GM23338 (cell line): Measurements from ENCODE around the gene AGPAT4. TPM values are rescaled to one million over a fixed set of nuclear protein-coding genes. Genes with fewer than 3 reads are reported as not detected.

Source experiments
- ATAC-seq: fragments of 200-7000 bp; cut with Tn5 transposase; 3 replicates; pipeline ENCODE4 v1.9.1; 2020
- DNase-seq: peaks from one replicate; pipeline ENCODE4 v3.0.0-alpha.2; 2015; ENCODE audit warnings: low spot score
- H2AFZ ChIP-seq: fragments of 200-600 bp; sonication (generic); 2 replicates; pipeline ENCODE4 v1.8.0; 2016; ENCODE audit warnings: antibody characterized with exemption, mild to moderate bottlenecking, moderate library complexity
- H3F3A ChIP-seq: fragments of 200-600 bp; sonication (generic); replicated peaks from 2 replicates; pipeline ENCODE4 v1.8.0; 2017; ENCODE audit warnings: antibody characterized with exemption, mixed run types, low read depth
- H3K27ac ChIP-seq: fragments of 200-600 bp; sonication (generic); 2 replicates; pipeline ENCODE4 v1.6.1; 2016; ENCODE audit warnings: low read depth
- H3K27me3 ChIP-seq: fragments of 200-600 bp; sonication (generic); 2 replicates; pipeline ENCODE4 v1.8.0; 2016; ENCODE audit warnings: mild to moderate bottlenecking, mixed run types, moderate library complexity; ENCODE audit not compliant: insufficient read depth
- H3K36me3 ChIP-seq: fragments of 200-600 bp; sonication (generic); 2 replicates; pipeline ENCODE4 v1.8.0; 2016; ENCODE audit warnings: mild to moderate bottlenecking; ENCODE audit not compliant: insufficient read depth
- H3K4me1 ChIP-seq: fragments of 200-600 bp; sonication (generic); 2 replicates; pipeline ENCODE4 v1.8.0; 2016; ENCODE audit warnings: mild to moderate bottlenecking, moderate library complexity; ENCODE audit not compliant: insufficient read depth
- H3K4me2 ChIP-seq: fragments of 200-600 bp; sonication (generic); 2 replicates; pipeline ENCODE4 v1.7.1; 2017; ENCODE audit warnings: mixed run types
- H3K4me3 ChIP-seq: fragments of 200-600 bp; sonication (generic); 2 replicates; pipeline ENCODE4 v1.6.1; 2016; ENCODE audit warnings: mixed run types
- H3K79me2 ChIP-seq: fragments of 200-600 bp; sonication (generic); replicated peaks from 2 replicates; pipeline ENCODE4 v1.8.0; 2017; ENCODE audit warnings: mild to moderate bottlenecking; ENCODE audit not compliant: insufficient read depth
- H3K9me2 ChIP-seq: fragments of 200-600 bp; sonication (generic); 2 replicates; pipeline ENCODE4 v1.8.0; 2017; ENCODE audit not compliant: insufficient read depth
- H4K20me1 ChIP-seq: fragments of 200-600 bp; sonication (generic); replicated peaks from 2 replicates; pipeline ENCODE4 v1.8.0; 2017; ENCODE audit warnings: mild to moderate bottlenecking; ENCODE audit not compliant: insufficient read depth
- H3K27ac Mint-ChIP-seq: 2 replicates; pipeline ENCODE4 v1.8.0; 2020; ENCODE audit warnings: inconsistent platforms, mild to moderate bottlenecking, moderate library complexity, mixed read lengths
- H3K27me3 Mint-ChIP-seq: 3 replicates; pipeline ENCODE4 v1.8.0; 2022; ENCODE audit warnings: low read depth, mild to moderate bottlenecking, moderate library complexity, mixed read lengths, inconsistent platforms; ENCODE audit not compliant: insufficient read depth, poor library complexity
- H3K36me3 Mint-ChIP-seq: 3 replicates; pipeline ENCODE4 v1.8.0; 2021; ENCODE audit warnings: low read depth, mild to moderate bottlenecking, inconsistent platforms, moderate library complexity, mixed read lengths
- H3K4me1 Mint-ChIP-seq: 3 replicates; pipeline ENCODE4 v1.8.0; 2020; ENCODE audit warnings: mild to moderate bottlenecking, inconsistent platforms, mixed read lengths
- H3K4me3 Mint-ChIP-seq: 3 replicates; pipeline ENCODE4 v1.8.0; 2021; ENCODE audit warnings: moderate library complexity, mild to moderate bottlenecking, inconsistent platforms, mixed read lengths
- H3K9me3 Mint-ChIP-seq: 3 replicates; pipeline ENCODE4 v1.8.0; 2020; ENCODE audit warnings: moderate library complexity, mild to moderate bottlenecking, inconsistent platforms, mixed read lengths
- CREB1 ChIP-seq: fragments of 250-450 bp; sonication (Bioruptor Pico); IDR thresholded peaks from 2 replicates; pipeline ENCODE4 v1.5.0; 2020; ENCODE audit warnings: low read depth, mild to moderate bottlenecking, moderate library complexity
- EZH2 ChIP-seq: fragments of 200-600 bp; sonication (generic); IDR thresholded peaks from one replicate; pipeline ENCODE4 v1.8.0; 2017; ENCODE audit warnings: antibody characterized with exemption, mild to moderate bottlenecking, low read depth; ENCODE audit not compliant: unreplicated experiment
- POLR2AphosphoS5 ChIP-seq: IDR thresholded peaks from 2 replicates; pipeline ENCODE4 v1.6.1; 2016; ENCODE audit warnings: antibody characterized with exemption, low read depth
- ZNF331 ChIP-seq: fragments of 250-450 bp; sonication (Bioruptor Pico); IDR thresholded peaks from 2 replicates; pipeline ENCODE4 v1.5.0; 2020; ENCODE audit warnings: low read depth, mild to moderate bottlenecking, moderate library complexity
- polyA plus RNA-seq: library from polyadenylated mRNA; unstranded; fragments of >200 nt; fragmentation: Nextera tagmentation; extraction: Ambion mirVana; gene quantifications from 2 replicates; pipeline ENCODE4 v1.2.1, GENCODE V29; 2016
- total RNA-seq: library from RNA; depleted of rRNA; stranded (reverse); fragments of >200 nt; shearing (Covaris generic); gene quantifications from 2 replicates; pipeline ENCODE4 v1.2.3, GENCODE V29; 2014
- TF ChIP-seq, protein P1 (sequence below): IDR thresholded peaks from one replicate; pipeline ENCODE4 v1.6.1; 2018; ENCODE audit warnings: antibody characterized with exemption; ENCODE audit not compliant: unreplicated experiment
- TF ChIP-seq, protein P2 (sequence below): fragments of 250-450 bp; sonication (Bioruptor Pico); IDR thresholded peaks from 2 replicates; pipeline ENCODE4 v1.5.0; 2020; ENCODE audit warnings: mild to moderate bottlenecking, moderate library complexity

Gene AGPAT4
- total and polyA plus RNA-seq, 2 experiments from 2014 or later: 8.9 to 19.3 TPM

DNA sequence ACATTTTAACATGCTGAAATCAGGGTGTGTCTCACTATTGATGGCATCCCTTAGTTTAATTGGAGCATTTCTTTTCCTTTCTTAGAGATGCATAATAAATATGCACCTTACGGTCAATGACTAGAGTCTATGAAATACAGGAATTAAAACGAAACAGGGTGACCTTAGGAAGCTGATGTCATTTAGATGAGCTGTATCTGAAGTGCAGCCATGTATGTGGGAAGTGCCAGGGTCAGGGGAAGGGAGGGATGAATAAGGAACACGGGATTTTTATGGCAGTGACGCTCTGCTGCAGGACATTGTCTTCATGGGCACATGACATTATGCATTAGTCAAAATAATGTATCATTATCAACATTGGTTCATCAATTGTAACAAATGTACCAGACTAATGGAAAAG is 84.0 kb downstream of the AGPAT4 start:
- no peak for DNase-seq
- H3K79me2 ChIP-seq: peaks cover 17% of the 10 kb centered on the region
- peaks cover 6% of the 10 kb centered on the region; the same call in 1 of the 2 replicates for H3K36me3 ChIP-seq
- ATAC-seq: no peak
- H3K9me2 ChIP-seq: 0 out of 2 replicates have a peak, but pooled peaks cover 6% of the 10 kb centered on the region
- no peak overlapping the region for H2AFZ ChIP-seq
- Mint-ChIP-seq H3K4me3 (no peak overlapping the region), H3K9me3 (peaks cover 17% of the 10 kb centered on the region), H3K27ac (no peak overlapping the region), H3K27me3 (peaks cover 8% of the 10 kb centered on the region), H3K4me1 (no peaks in the 10 kb centered on the region), H3K36me3 (peaks cover 60% of the 10 kb centered on the region)
- H4K20me1 ChIP-seq: no peaks in the 10 kb centered on the region
- TF ChIP-seq EZH2 (no peak), CREB1 (CRISPR knock-in tag) (no peak), POLR2AphosphoS5 (no peak), ZNF331 (CRISPR knock-in tag) (no peak)
- TF ChIP-seq, protein P1, sequence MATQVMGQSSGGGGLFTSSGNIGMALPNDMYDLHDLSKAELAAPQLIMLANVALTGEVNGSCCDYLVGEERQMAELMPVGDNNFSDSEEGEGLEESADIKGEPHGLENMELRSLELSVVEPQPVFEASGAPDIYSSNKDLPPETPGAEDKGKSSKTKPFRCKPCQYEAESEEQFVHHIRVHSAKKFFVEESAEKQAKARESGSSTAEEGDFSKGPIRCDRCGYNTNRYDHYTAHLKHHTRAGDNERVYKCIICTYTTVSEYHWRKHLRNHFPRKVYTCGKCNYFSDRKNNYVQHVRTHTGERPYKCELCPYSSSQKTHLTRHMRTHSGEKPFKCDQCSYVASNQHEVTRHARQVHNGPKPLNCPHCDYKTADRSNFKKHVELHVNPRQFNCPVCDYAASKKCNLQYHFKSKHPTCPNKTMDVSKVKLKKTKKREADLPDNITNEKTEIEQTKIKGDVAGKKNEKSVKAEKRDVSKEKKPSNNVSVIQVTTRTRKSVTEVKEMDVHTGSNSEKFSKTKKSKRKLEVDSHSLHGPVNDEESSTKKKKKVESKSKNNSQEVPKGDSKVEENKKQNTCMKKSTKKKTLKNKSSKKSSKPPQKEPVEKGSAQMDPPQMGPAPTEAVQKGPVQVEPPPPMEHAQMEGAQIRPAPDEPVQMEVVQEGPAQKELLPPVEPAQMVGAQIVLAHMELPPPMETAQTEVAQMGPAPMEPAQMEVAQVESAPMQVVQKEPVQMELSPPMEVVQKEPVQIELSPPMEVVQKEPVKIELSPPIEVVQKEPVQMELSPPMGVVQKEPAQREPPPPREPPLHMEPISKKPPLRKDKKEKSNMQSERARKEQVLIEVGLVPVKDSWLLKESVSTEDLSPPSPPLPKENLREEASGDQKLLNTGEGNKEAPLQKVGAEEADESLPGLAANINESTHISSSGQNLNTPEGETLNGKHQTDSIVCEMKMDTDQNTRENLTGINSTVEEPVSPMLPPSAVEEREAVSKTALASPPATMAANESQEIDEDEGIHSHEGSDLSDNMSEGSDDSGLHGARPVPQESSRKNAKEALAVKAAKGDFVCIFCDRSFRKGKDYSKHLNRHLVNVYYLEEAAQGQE: no peak
- TF ChIP-seq, protein P2, sequence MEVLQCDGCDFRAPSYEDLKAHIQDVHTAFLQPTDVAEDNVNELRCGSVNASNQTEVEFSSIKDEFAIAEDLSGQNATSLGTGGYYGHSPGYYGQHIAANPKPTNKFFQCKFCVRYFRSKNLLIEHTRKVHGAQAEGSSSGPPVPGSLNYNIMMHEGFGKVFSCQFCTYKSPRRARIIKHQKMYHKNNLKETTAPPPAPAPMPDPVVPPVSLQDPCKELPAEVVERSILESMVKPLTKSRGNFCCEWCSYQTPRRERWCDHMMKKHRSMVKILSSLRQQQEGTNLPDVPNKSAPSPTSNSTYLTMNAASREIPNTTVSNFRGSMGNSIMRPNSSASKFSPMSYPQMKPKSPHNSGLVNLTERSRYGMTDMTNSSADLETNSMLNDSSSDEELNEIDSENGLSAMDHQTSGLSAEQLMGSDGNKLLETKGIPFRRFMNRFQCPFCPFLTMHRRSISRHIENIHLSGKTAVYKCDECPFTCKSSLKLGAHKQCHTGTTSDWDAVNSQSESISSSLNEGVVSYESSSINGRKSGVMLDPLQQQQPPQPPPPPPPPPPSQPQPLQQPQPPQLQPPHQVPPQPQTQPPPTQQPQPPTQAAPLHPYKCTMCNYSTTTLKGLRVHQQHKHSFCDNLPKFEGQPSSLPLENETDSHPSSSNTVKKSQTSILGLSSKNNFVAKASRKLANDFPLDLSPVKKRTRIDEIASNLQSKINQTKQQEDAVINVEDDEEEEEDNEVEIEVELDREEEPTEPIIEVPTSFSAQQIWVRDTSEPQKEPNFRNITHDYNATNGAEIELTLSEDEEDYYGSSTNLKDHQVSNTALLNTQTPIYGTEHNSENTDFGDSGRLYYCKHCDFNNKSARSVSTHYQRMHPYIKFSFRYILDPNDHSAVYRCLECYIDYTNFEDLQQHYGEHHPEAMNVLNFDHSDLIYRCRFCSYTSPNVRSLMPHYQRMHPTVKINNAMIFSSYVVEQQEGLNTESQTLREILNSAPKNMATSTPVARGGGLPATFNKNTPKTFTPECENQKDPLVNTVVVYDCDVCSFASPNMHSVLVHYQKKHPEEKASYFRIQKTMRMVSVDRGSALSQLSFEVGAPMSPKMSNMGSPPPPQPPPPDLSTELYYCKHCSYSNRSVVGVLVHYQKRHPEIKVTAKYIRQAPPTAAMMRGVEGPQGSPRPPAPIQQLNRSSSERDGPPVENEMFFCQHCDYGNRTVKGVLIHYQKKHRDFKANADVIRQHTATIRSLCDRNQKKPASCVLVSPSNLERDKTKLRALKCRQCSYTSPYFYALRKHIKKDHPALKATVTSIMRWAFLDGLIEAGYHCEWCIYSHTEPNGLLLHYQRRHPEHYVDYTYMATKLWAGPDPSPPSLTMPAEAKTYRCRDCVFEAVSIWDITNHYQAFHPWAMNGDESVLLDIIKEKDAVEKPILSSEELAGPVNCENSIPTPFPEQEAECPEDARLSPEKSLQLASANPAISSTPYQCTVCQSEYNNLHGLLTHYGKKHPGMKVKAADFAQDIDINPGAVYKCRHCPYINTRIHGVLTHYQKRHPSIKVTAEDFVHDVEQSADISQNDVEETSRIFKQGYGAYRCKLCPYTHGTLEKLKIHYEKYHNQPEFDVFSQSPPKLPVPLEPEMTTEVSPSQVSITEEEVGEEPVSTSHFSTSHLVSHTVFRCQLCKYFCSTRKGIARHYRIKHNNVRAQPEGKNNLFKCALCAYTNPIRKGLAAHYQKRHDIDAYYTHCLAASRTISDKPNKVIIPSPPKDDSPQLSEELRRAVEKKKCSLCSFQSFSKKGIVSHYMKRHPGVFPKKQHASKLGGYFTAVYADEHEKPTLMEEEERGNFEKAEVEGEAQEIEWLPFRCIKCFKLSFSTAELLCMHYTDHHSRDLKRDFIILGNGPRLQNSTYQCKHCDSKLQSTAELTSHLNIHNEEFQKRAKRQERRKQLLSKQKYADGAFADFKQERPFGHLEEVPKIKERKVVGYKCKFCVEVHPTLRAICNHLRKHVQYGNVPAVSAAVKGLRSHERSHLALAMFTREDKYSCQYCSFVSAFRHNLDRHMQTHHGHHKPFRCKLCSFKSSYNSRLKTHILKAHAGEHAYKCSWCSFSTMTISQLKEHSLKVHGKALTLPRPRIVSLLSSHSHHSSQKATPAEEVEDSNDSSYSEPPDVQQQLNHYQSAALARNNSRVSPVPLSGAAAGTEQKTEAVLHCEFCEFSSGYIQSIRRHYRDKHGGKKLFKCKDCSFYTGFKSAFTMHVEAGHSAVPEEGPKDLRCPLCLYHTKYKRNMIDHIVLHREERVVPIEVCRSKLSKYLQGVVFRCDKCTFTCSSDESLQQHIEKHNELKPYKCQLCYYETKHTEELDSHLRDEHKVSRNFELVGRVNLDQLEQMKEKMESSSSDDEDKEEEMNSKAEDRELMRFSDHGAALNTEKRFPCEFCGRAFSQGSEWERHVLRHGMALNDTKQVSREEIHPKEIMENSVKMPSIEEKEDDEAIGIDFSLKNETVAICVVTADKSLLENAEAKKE: no peak
- no peaks in the 10 kb centered on the region for H3K27me3 ChIP-seq
- H3K27ac ChIP-seq: no peak overlapping the region
- H3K4me2 ChIP-seq: no peak overlapping the region
- H3K4me3 ChIP-seq: no peak overlapping the region
- no peaks in the 10 kb centered on the region for H3F3A ChIP-seq
- H3K4me1 ChIP-seq: no peaks in the 10 kb centered on the region
